SK-N-SH (cell line): ENCODE data around the gene PCYOX1L. TPM values are rescaled to one million over a fixed set of nuclear protein-coding genes. Genes with fewer than 3 reads are reported as not detected.

ENCODE experiments used
- CTCF ChIA-PET: fragments of 300-600, 350-600 bp; formaldehyde crosslinking; extraction: SDS; loops from one replicate; lab custom pipeline; 2021; lab: Yijun Ruan, JAX
- POLR2A ChIA-PET: fragments of 350-600 bp; sonication (Branson Sonifier 250); formaldehyde crosslinking; extraction: SDS; loops from one replicate; lab custom pipeline; 2020; ENCODE audit warnings: antibody characterized with exemption, inconsistent platforms; lab: Yijun Ruan, JAX
- DNase-seq: peaks from one replicate; pipeline ENCODE4 v3.0.0; 2012
- H2AFZ ChIP-seq: fragments of 200-600 bp; sonication (generic); 2 replicates; pipeline ENCODE4 v1.8.1; 2016; ENCODE audit warnings: antibody characterized with exemption, mild to moderate bottlenecking, low read depth
- H3F3A ChIP-seq: fragments of 200-600 bp; sonication (generic); replicated peaks from 2 replicates; pipeline ENCODE3; 2016; ENCODE audit warnings: antibody characterized with exemption, mild to moderate bottlenecking; ENCODE audit not compliant: insufficient read depth
- H3K27ac ChIP-seq, 2 experiments: fragments of 200-500 bp in 1 of 2; fragments of 200-600 bp in 1 of 2; sonication (Bioruptor generic) in 1 of 2; sonication (generic), shearing (Covaris generic) in 1 of 2; 2 replicates each; pipeline versions ENCODE4 v1.5.1 to v1.6.1; 2014 to 2016; ENCODE audit warnings: low read depth in 2 of 2, inconsistent platforms in 1 of 2, low read length in 1 of 2, mild to moderate bottlenecking in 1 of 2, mixed read lengths in 1 of 2
- H3K27me3 ChIP-seq: fragments of 200-600 bp; sonication (generic), shearing (Covaris generic); 2 replicates; pipeline ENCODE4 v1.6.1; 2016; ENCODE audit warnings: mixed run types; ENCODE audit not compliant: insufficient read depth
- H3K36me3 ChIP-seq, 2 experiments: fragments of 200-500 bp in 1 of 2; fragments of 200-600 bp in 1 of 2; sonication (Bioruptor generic) in 1 of 2; sonication (generic) in 1 of 2; replicated peaks in 1 of 2; 2 replicates each; pipeline versions ENCODE3 to v1.5.1; 2014 to 2016; ENCODE audit warnings: low read length in 1 of 2, mild to moderate bottlenecking in 1 of 2; ENCODE audit not compliant: insufficient read depth in 2 of 2, control insufficient read depth in 1 of 2
- H3K4me1 ChIP-seq, 2 experiments: fragments of 200-500 bp in 1 of 2; fragments of 200-600 bp in 1 of 2; sonication (Bioruptor generic) in 1 of 2; sonication (generic), shearing (Covaris generic) in 1 of 2; 2 replicates each; pipeline versions ENCODE4 v1.5.1 to v1.6.1; 2014 to 2016; ENCODE audit warnings: low read depth in 1 of 2, low read length in 1 of 2, mixed run types in 1 of 2; ENCODE audit not compliant: insufficient read depth in 2 of 2, control insufficient read depth in 1 of 2
- H3K4me2 ChIP-seq: fragments of 200-600 bp; sonication (generic), shearing (Covaris generic); 2 replicates; pipeline ENCODE4 v1.6.1; 2017; ENCODE audit warnings: mixed run types
- H3K4me3 ChIP-seq, 2 experiments: fragments of 200-500 bp in 1 of 2; fragments of 200-600 bp in 1 of 2; sonication (Bioruptor generic) in 1 of 2; sonication (generic), shearing (Covaris generic) in 1 of 2; 2 replicates each; pipeline versions ENCODE4 v1.5.1 to v1.8.1; 2014 to 2016; ENCODE audit warnings: low read depth in 2 of 2, inconsistent platforms in 1 of 2, low read length in 1 of 2, mild to moderate bottlenecking in 1 of 2, mixed read lengths in 1 of 2, moderate library complexity in 1 of 2
- H3K79me2 ChIP-seq: fragments of 200-600 bp; sonication (generic); 2 replicates; pipeline ENCODE4 v1.8.1; 2017; ENCODE audit warnings: mild to moderate bottlenecking; ENCODE audit not compliant: insufficient read depth
- H3K9ac ChIP-seq: fragments of 200-600 bp; sonication (generic); 2 replicates; pipeline ENCODE4 v1.6.1; 2017; ENCODE audit warnings: mixed run types
- H3K9me2 ChIP-seq: fragments of 200-600 bp; sonication (generic); 2 replicates; pipeline ENCODE4 v1.6.1; 2017; ENCODE audit warnings: mixed run types
- H3K9me3 ChIP-seq: fragments of 200-600 bp; sonication (generic); 2 replicates; pipeline ENCODE4 v1.6.1; 2017; ENCODE audit warnings: mixed run types, mild to moderate bottlenecking, moderate library complexity
- H4K20me1 ChIP-seq: fragments of 200-600 bp; sonication (generic); 2 replicates; pipeline ENCODE4 v1.6.1; 2017; ENCODE audit warnings: mild to moderate bottlenecking, mixed run types; ENCODE audit not compliant: insufficient read depth
- CHD2 ChIP-seq: fragments of 150-350 bp; IDR thresholded peaks from 2 replicates; pipeline ENCODE4 v1.6.1; 2018; ENCODE audit warnings: low read length; ENCODE audit not compliant: partially characterized antibody
- EP300 ChIP-seq, 2 experiments: IDR thresholded peaks; 2 replicates each; pipeline versions ENCODE4 v1.4.0 to v1.6.1; 2012; ENCODE audit warnings: borderline replicate concordance in 1 of 2, low read depth in 1 of 2, low read length in 1 of 2
- EZH2phosphoT487 ChIP-seq: fragments of 200-600 bp; sonication (generic); IDR thresholded peaks from 2 replicates; pipeline ENCODE4 v1.6.1; 2017; ENCODE audit warnings: low read depth, mixed run types, mild to moderate bottlenecking, antibody characterized with exemption, moderate library complexity, borderline replicate concordance
- FOSL2 ChIP-seq: IDR thresholded peaks from 2 replicates; pipeline ENCODE4 v1.4.0; 2012; ENCODE audit warnings: low read depth, mild to moderate bottlenecking, moderate library complexity, borderline replicate concordance
- FOXJ3 ChIP-seq: sonication (generic); formaldehyde crosslinking; IDR thresholded peaks from 2 replicates; pipeline ENCODE4 v1.5.1; 2020; ENCODE audit warnings: mild to moderate bottlenecking, missing genetic modification reagents
- FOXM1 ChIP-seq: IDR thresholded peaks from 2 replicates; pipeline ENCODE4 v1.4.0; 2012; ENCODE audit warnings: low read depth, mild to moderate bottlenecking
- GABPA ChIP-seq: IDR thresholded peaks from 2 replicates; pipeline ENCODE4 v1.4.0; 2012; ENCODE audit warnings: low read depth, mild to moderate bottlenecking
- GATA2 ChIP-seq: sonication (generic); formaldehyde crosslinking; IDR thresholded peaks from 2 replicates; pipeline ENCODE4 v1.5.0; 2020; ENCODE audit warnings: mild to moderate bottlenecking, missing genetic modification reagents
- JUND ChIP-seq: IDR thresholded peaks from 2 replicates; pipeline ENCODE4 v1.4.0; 2012
- MEF2A ChIP-seq: IDR thresholded peaks from 2 replicates; pipeline ENCODE4 v1.4.0; 2012; ENCODE audit warnings: low read depth, borderline replicate concordance
- MXI1 ChIP-seq: IDR thresholded peaks from 2 replicates; pipeline ENCODE4 v1.6.1; 2012; ENCODE audit warnings: mild to moderate bottlenecking, low read depth, low read length, improper control_type of control experiment
- NFIC ChIP-seq: IDR thresholded peaks from 2 replicates; pipeline ENCODE4 v1.4.0; 2012; ENCODE audit warnings: borderline replicate concordance
- POLR2AphosphoS5 ChIP-seq: IDR thresholded peaks from 2 replicates; pipeline ENCODE4 v1.6.1; 2012; ENCODE audit warnings: low read depth, low read length
- RAD21 ChIP-seq: IDR thresholded peaks from 2 replicates; pipeline ENCODE4 v1.6.1; 2012; ENCODE audit warnings: mild to moderate bottlenecking, low read length
- RFX5 ChIP-seq: IDR thresholded peaks from 2 replicates; pipeline ENCODE4 v1.6.1; 2012; ENCODE audit warnings: mild to moderate bottlenecking, improper control_type of control experiment, low read length
- RXRA ChIP-seq: IDR thresholded peaks from 2 replicates; pipeline ENCODE4 v1.4.0; 2012; ENCODE audit warnings: low read depth, mild to moderate bottlenecking, borderline replicate concordance
- SIN3A ChIP-seq: IDR thresholded peaks from 2 replicates; pipeline ENCODE4 v1.6.1; 2012; ENCODE audit warnings: low read depth, mild to moderate bottlenecking, low read length, moderate library complexity, borderline replicate concordance
- TCF12 ChIP-seq: IDR thresholded peaks from 2 replicates; pipeline ENCODE4 v1.4.0; 2012
- YY1 ChIP-seq: IDR thresholded peaks from 2 replicates; pipeline ENCODE4 v1.4.0; 2012; ENCODE audit warnings: low read depth, mild to moderate bottlenecking
- WGBS: methylation state at CpG from one replicate; pipeline ENCODE4 v1.1.6; 2017; ENCODE audit warnings: low lambda C conversion rate; 5-methylcytosine and 5-hydroxymethylcytosine counted together
- polyA plus RNA-seq, 3 experiments: library from polyadenylated mRNA; depleted of rRNA; stranded (reverse); fragments of >200 nt; gene quantifications; 2 replicates each; pipeline ENCODE4 v1.2.3, GENCODE V29; 2012
- TF ChIP-seq, protein P1 (sequence below): fragments of 150-350 bp; IDR thresholded peaks from 2 replicates; pipeline ENCODE4 v1.6.1; 2016; ENCODE audit warnings: mild to moderate bottlenecking, low read depth, low read length
- TF ChIP-seq, protein P2 (sequence below): IDR thresholded peaks from 2 replicates; pipeline ENCODE4 v1.4.0; 2012; ENCODE audit warnings: low read depth
- TF ChIP-seq, protein P3 (sequence below): IDR thresholded peaks from 2 replicates; pipeline ENCODE4 v1.4.0; 2012; ENCODE audit warnings: low read depth, borderline replicate concordance
- TF ChIP-seq, protein P4 (sequence below): IDR thresholded peaks from 2 replicates; pipeline ENCODE4 v1.6.1; 2012; ENCODE audit warnings: mild to moderate bottlenecking, low read depth, low read length, moderate library complexity

PCYOX1L gene
- polyA plus RNA-seq, 1 of the 3 experiments (the other 2 are of a cell fraction), result 17.5 TPM

DNA sequence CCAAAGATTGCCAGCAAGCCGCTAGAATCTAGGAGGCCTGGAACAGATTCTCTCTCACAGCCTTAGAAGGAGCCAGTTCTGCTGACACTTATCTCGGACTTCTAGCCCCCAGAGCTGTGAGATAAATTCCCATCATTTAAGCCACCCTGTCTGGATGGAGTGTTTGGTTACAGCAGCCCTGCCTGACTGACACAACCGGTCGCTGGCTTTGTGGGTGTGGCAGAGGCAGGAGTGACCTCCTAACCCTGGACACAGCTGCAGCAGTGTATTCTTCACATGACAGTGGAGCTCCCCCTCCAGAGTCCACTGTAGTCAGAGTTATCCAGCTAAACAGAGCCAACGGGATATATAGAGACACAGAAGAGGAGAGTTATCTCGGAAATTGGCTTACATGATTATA is 42.5 kb downstream of the PCYOX1L start:
- Histone ChIP-seq H3K79me2 (no peaks in the 10 kb centered on the region), H3F3A (peaks cover 25% of the 10 kb centered on the region), H3K4me1 (peaks cover 13 to 20% of the 10 kb centered on the region in 2 experiments; a peak in 3 of 4 replicates), H2AFZ (no peak overlapping the region), H3K27me3 (no peaks in the 10 kb centered on the region), H4K20me1 (no peaks in the 10 kb centered on the region), H3K36me3 (no peaks in the 10 kb centered on the region), H3K9ac (no peak overlapping the region), H3K9me2 (no peaks in the 10 kb centered on the region), H3K9me3 (no peaks in the 10 kb centered on the region), H3K4me2 (no peak overlapping the region), H3K4me3 (no peak overlapping the region), H3K27ac (peak overlapping the region in 1 of 2 experiments; percentile 37; a peak in 1 of 4 replicates)
- no peak for DNase-seq
- ChIA-PET CTCF (interaction anchor here (0.9 to 52.5 kb wide), 4 partner anchors 28 to 83 kb away, joined by 3 to 1751 read pairs (median 15); partner anchors contain the start of genes IL17B and PCYOX1L), POLR2A (interaction anchor here (0.5 to 0.7 kb wide), 2 partner anchors 44 to 589 kb away, joined by 3 read pairs; no protein-coding TSS in a partner anchor)
- WGBS, result 71% methylated on average over 4 of the region's 6 CpGs
- TF ChIP-seq, protein P1, sequence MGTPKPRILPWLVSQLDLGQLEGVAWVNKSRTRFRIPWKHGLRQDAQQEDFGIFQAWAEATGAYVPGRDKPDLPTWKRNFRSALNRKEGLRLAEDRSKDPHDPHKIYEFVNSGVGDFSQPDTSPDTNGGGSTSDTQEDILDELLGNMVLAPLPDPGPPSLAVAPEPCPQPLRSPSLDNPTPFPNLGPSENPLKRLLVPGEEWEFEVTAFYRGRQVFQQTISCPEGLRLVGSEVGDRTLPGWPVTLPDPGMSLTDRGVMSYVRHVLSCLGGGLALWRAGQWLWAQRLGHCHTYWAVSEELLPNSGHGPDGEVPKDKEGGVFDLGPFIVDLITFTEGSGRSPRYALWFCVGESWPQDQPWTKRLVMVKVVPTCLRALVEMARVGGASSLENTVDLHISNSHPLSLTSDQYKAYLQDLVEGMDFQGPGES, result no peak
- TF ChIP-seq CHD2 (no peak), RFX5 (no peak), TCF12 (no peak), RAD21 (no peak), FOXJ3 (CRISPR knock-in tag) (no peak)
- TF ChIP-seq, protein P2, sequence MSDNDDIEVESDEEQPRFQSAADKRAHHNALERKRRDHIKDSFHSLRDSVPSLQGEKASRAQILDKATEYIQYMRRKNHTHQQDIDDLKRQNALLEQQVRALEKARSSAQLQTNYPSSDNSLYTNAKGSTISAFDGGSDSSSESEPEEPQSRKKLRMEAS, result no peak

DNA sequence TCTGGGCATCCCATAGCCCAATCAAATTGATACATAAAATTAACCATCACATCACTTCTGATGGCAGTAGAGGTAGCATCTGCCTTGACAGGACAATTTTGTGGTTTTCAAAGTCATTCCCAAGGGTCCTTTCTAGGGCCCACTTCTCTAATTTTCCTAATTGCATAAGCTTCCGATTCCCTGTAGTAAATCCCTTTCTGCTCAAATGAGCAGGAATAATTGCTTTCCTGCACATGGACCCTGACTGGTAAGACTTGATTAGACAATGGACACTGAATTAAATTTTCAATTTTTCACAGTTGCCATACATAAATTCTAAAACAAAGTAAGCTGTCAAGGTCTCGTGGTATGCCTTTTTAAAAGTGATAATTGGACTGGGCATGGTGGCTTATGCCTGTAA is 43.2 kb downstream of the PCYOX1L start:
- POLR2A ChIA-PET, result interaction anchor here (1.0 kb wide), 1 partner anchor 19 kb away, joined by 3 read pairs; no protein-coding TSS in a partner anchor
- Histone ChIP-seq H3K9ac (no peak overlapping the region), H3K27me3 (no peaks in the 10 kb centered on the region), H4K20me1 (no peaks in the 10 kb centered on the region), H3K9me2 (no peaks in the 10 kb centered on the region), H3K4me3 (no peak overlapping the region), H3K36me3 (no peaks in the 10 kb centered on the region), H3K9me3 (no peaks in the 10 kb centered on the region), H3K79me2 (no peaks in the 10 kb centered on the region), H3F3A (peaks cover 30% of the 10 kb centered on the region), H3K4me2 (no peak overlapping the region), H3K27ac (no peak overlapping the region), H2AFZ (no peak overlapping the region), H3K4me1 (peaks cover 17 to 24% of the 10 kb centered on the region in 2 experiments; a peak in 3 of 4 replicates)
- WGBS, result 92% methylated on average over 2 of the region's 2 CpGs
- no peak for DNase-seq
- CTCF ChIA-PET, result interaction anchor here (0.9 to 52.5 kb wide), 4 partner anchors 27 to 84 kb away, joined by 3 to 1751 read pairs (median 15); partner anchors contain the start of genes IL17B and PCYOX1L
- no peak for TF ChIP-seq SIN3A
- TF ChIP-seq, protein P3, sequence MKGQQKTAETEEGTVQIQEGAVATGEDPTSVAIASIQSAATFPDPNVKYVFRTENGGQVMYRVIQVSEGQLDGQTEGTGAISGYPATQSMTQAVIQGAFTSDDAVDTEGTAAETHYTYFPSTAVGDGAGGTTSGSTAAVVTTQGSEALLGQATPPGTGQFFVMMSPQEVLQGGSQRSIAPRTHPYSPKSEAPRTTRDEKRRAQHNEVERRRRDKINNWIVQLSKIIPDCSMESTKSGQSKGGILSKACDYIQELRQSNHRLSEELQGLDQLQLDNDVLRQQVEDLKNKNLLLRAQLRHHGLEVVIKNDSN, result no peak
- no peak for TF ChIP-seq EP300 (IDR thresholded peaks at IDR 0.05; ENCODE audit: borderline replicate concordance in 1 of 2, low read depth in 1 of 2, low read length in 1 of 2)
- TF ChIP-seq MXI1, result no peak
- TF ChIP-seq MEF2A, result no peak
- no peak for TF ChIP-seq GABPA
- TF ChIP-seq EZH2phosphoT487, result no peak
- no peak for TF ChIP-seq FOSL2
- TF ChIP-seq, protein P4, sequence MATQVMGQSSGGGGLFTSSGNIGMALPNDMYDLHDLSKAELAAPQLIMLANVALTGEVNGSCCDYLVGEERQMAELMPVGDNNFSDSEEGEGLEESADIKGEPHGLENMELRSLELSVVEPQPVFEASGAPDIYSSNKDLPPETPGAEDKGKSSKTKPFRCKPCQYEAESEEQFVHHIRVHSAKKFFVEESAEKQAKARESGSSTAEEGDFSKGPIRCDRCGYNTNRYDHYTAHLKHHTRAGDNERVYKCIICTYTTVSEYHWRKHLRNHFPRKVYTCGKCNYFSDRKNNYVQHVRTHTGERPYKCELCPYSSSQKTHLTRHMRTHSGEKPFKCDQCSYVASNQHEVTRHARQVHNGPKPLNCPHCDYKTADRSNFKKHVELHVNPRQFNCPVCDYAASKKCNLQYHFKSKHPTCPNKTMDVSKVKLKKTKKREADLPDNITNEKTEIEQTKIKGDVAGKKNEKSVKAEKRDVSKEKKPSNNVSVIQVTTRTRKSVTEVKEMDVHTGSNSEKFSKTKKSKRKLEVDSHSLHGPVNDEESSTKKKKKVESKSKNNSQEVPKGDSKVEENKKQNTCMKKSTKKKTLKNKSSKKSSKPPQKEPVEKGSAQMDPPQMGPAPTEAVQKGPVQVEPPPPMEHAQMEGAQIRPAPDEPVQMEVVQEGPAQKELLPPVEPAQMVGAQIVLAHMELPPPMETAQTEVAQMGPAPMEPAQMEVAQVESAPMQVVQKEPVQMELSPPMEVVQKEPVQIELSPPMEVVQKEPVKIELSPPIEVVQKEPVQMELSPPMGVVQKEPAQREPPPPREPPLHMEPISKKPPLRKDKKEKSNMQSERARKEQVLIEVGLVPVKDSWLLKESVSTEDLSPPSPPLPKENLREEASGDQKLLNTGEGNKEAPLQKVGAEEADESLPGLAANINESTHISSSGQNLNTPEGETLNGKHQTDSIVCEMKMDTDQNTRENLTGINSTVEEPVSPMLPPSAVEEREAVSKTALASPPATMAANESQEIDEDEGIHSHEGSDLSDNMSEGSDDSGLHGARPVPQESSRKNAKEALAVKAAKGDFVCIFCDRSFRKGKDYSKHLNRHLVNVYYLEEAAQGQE, result no peak
- TF ChIP-seq RXRA, result no peak
- no peak for TF ChIP-seq YY1
- TF ChIP-seq, protein P1, result no peak
- TF ChIP-seq POLR2AphosphoS5, result no peak
- TF ChIP-seq JUND, result no peak
- no peak for TF ChIP-seq NFIC
- no peak for TF ChIP-seq GATA2 (CRISPR knock-in tag)
- no peak for TF ChIP-seq FOXM1
